Femur (tissue), 1 donor: Measurements from ENCODE around the gene SNU13.
"Not testable (repeated sequence)": the region's sequence is repeated elsewhere in the genome, so short reads cannot be mapped to it uniquely, and the experiment has no call there.

ENCODE experiments used
- DNase-seq: peaks from one replicate; pipeline ENCODE4 v3.0.0-alpha.2; 2017

The SNU13 gene

DNA sequence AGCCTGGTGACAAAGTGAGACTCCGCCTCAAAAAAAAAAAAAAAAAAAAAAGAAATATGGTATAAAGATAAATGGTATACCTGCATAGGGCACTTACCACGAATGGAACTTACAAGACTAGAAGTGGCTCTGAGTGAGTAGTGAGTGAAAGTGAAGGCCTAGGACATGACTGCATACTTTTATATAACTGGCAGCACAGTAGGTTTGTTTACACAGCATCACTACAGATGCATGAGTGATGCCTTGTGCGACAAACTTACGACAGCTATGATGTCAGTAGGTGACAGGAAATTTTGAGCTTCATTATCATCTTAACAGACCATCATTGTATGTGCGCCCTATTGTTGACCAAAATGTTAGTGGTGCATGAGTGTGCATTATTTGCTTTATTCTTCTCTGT is 49.9 kb downstream of the SNU13 start:
- DNase-seq, result no peak

DNA sequence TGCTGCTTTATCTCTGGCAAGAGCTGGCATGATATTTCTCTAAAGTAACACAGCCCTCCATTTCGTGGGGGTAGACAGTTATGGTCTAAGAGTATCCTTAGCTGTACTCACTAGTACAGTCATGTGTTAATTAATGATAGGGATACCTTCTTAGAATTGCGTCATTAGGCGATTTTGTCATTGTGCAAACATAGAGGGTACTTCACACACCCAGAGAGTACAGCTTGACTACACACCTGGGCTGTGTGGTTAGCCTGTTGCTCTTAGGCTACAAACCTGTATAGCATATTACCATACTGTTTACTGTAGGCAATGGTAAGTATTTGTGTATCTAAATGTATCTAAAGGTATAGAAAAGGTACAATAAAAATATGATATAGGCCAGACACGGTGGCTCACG is 50.5 kb downstream of the SNU13 start:
- no peak for DNase-seq

DNA sequence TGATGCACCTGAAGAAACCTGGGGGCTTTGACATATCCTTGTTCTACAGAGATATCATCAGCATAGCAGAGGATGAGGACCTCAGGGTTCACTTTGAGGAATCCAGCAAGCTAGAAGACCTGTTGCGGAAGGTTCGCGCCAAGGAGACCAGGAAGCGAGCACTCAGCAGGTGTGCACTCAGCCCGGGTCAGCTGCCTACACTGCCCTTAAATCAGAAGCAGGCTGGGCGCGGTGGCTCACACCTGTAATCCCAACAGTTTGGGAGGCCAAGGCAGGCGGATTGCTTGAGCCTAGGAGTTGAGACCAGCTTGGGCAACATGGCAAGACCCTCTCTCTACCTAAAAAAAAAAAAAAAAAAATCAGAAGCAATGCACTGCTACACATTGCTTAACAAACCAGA is 51.0 kb downstream of the SNU13 start:
- not testable (repeated sequence) for DNase-seq

DNA sequence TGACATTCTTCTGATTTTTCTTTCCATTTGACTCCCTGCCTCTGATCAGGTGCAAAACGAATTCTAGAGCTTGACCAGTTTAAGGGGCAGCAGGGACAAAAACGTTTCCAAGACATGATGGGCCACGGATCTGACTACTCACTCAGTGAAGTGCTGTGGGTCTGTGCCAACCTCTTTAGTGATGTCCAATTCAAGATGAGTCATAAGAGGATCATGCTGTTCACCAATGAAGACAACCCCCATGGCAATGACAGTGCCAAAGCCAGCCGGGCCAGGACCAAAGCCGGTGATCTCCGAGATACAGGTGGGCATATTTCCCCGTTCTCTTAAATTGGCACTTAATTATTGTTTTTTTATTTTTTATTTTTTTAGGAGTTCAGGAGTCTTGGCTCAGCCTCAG is 52.2 kb downstream of the SNU13 start:
- DNase-seq, result no peak

DNA sequence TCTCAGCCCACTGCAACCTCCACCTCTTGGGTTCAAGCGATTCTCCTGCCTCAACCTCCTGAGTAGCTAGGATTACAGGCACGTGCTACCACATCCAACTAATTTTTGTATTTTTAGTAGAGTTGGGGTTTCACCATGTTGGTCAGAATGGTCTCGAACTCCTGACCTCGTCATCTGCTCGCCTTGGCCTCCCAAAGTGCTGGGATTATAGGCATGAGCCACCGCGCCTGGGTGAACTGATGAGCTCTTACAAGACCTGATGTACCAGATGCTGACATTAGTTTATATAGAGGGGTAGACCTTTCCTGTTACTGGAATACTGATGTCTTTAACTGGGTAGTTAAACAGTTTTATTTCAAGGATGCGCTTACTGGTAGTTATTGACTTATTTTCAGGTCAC is 54.1 kb downstream of the SNU13 start:
- not testable (repeated sequence) for DNase-seq

DNA sequence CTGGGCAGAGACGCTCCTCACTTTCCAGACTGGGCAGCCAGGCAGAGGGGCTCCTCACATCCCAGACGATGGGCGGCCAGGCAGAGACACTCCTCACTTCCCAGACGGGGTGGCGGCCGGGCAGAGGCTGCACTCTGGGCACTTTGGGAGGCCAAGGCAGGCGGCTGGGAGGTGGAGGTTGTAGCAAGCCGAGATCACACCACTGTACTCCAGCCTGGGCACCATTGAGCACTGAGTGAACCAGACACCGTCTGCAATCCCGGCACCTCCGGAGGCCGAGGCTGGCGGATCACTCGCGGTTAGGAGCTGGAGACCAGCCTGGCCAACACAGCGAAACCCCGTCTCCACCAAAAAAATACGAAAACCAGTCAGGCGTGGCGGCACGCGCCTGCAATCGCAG is 57.1 kb downstream of the SNU13 start:
- DNase-seq, result not testable (repeated sequence)

DNA sequence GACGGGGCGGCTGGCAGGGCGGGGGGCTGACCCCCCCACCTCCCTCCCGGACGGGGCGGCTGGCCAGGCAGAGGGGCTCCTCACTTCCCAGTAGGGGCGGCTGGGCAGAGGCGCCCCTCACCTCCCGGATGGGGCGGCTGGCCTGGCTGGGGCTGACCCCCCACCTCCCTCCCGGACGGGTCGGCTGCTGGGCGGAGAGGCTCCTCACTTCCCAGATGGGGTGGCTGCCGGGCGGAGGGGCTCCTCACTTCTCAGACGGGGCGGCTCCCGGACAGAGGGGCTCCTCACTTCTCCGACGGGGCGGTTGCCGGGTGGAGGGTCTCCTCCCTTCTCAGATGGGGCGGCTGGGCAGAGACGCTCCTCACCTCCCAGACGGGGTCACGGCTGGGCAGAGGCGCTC is 57.6 kb downstream of the SNU13 start:
- DNase-seq, result not testable (repeated sequence)

DNA sequence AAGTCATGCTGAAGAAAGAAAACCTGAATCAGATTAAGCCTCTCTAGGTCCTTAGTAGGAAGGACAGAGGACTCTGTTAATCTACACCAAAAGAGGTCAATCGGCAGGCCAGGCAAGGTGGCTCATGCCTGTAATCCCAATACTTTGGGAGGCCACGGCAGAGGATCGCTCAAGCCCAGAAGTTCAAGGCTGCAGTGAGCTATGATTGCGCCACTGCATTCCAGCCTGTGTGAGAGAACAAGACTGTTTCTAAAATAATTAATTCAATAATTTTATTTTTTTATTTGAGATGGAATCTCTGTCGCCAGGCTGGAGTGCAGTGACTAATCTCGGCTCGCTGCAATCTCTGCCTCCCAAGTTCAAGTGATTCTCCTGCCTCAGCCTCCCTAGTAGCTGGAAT is 63.1 kb downstream of the SNU13 start:
- no peak for DNase-seq
